HEK293T (cell line): Measurements from ENCODE around the gene CAMK2D.

Experiments
- CTCF ChIA-PET: fragments of 350-600 bp; formaldehyde crosslinking; extraction: SDS; loops from one replicate; lab custom pipeline; 2021; ENCODE audit warnings: antibody characterized with exemption, inconsistent platforms; lab: Yijun Ruan, JAX
- POLR2A ChIA-PET: fragments of 350-600 bp; formaldehyde crosslinking; extraction: SDS; loops from one replicate; lab custom pipeline; 2020; ENCODE audit warnings: antibody characterized with exemption, inconsistent platforms; lab: Yijun Ruan, JAX
- DNase-seq: peaks from one replicate; pipeline ENCODE4 v3.0.0; 2012; ENCODE audit warnings: mixed read lengths; ENCODE audit errors: extremely low spot score
- ARNT ChIP-seq: fragments of 450-650 bp; IDR thresholded peaks from 2 replicates; pipeline ENCODE4 v1.6.1; 2017; ENCODE audit warnings: mild to moderate bottlenecking
- BHLHE40 ChIP-seq: fragments of 450-650 bp; IDR thresholded peaks from 2 replicates; pipeline ENCODE4 v1.6.1; 2016; ENCODE audit warnings: mild to moderate bottlenecking, moderate library complexity, borderline replicate concordance
- CTBP1 ChIP-seq: fragments of 450-650 bp; IDR thresholded peaks from 2 replicates; pipeline ENCODE4 v1.6.1; 2016; ENCODE audit warnings: borderline replicate concordance
- ELF4 ChIP-seq: fragments of 450-650 bp; IDR thresholded peaks from 2 replicates; pipeline ENCODE4 v1.6.1; 2017; ENCODE audit warnings: antibody characterized with exemption
- FOXA1 ChIP-seq: fragments of 450-650 bp; IDR thresholded peaks from 2 replicates; pipeline ENCODE4 v1.6.1; 2016; ENCODE audit warnings: mild to moderate bottlenecking
- FOXK2 ChIP-seq: fragments of 450-650 bp; IDR thresholded peaks from 2 replicates; pipeline ENCODE4 v1.6.1; 2016; ENCODE audit warnings: mild to moderate bottlenecking
- FOXM1 ChIP-seq: fragments of 450-650 bp; IDR thresholded peaks from 2 replicates; pipeline ENCODE4 v1.6.1; 2017; ENCODE audit warnings: mild to moderate bottlenecking, borderline replicate concordance
- HDGF ChIP-seq: fragments of 450-650 bp; IDR thresholded peaks from 2 replicates; pipeline ENCODE4 v1.6.1; 2017; ENCODE audit warnings: antibody characterized with exemption, borderline replicate concordance
- L3MBTL2 ChIP-seq: fragments of 450-650 bp; conservative IDR thresholded peaks from 2 replicates; pipeline ENCODE4 v1.6.1; 2016; ENCODE audit warnings: mild to moderate bottlenecking
- LEF1 ChIP-seq: fragments of 450-650 bp; IDR thresholded peaks from 2 replicates; pipeline ENCODE4 v1.6.1; 2017; ENCODE audit warnings: mild to moderate bottlenecking, borderline replicate concordance
- NFRKB ChIP-seq: fragments of 450-650 bp; IDR thresholded peaks from 2 replicates; pipeline ENCODE4 v1.6.1; 2016; ENCODE audit warnings: mild to moderate bottlenecking, moderate library complexity
- PKNOX1 ChIP-seq: fragments of 450-650 bp; IDR thresholded peaks from 2 replicates; pipeline ENCODE4 v1.6.1; 2016
- SP1 ChIP-seq: fragments of 450-650 bp; IDR thresholded peaks from 2 replicates; pipeline ENCODE4 v1.6.1; 2017
- SUZ12 ChIP-seq: fragments of 450-650 bp; IDR thresholded peaks from 2 replicates; pipeline ENCODE4 v1.6.1; 2016; ENCODE audit warnings: mild to moderate bottlenecking
- TARDBP ChIP-seq: fragments of 450-650 bp; IDR thresholded peaks from 2 replicates; pipeline ENCODE4 v1.6.1; 2016
- ZNF384 ChIP-seq: fragments of 450-650 bp; IDR thresholded peaks from 2 replicates; pipeline ENCODE4 v1.6.1; 2016

The CAMK2D gene

GRCh38 chr4:113513382-113513781, 248.2 kb downstream of the CAMK2D start:
- POLR2A ChIA-PET, result no interaction called here
- no peak for DNase-seq
- CTCF ChIA-PET, result no interaction called here

GRCh38 chr4:113512880-113513279, 248.7 kb downstream of the CAMK2D start:
- TF ChIP-seq BHLHE40, result no peak
- TF ChIP-seq SUZ12, result no peak
- no peak for TF ChIP-seq FOXM1
- TF ChIP-seq FOXK2, result no peak
- TF ChIP-seq ZNF384, result no peak
- TF ChIP-seq ELF4, result no peak
- TF ChIP-seq NFRKB, result no peak
- TF ChIP-seq PKNOX1, result no peak
- no peak for TF ChIP-seq LEF1
- ChIA-PET POLR2A (no interaction called here), CTCF (no interaction called here)
- no peak for DNase-seq

More at GRCh38 chr4:113513382-113513781, 248.2 kb downstream of the CAMK2D start:
- TF ChIP-seq ELF4 (no peak), TARDBP (no peak), SP1 (no peak), FOXK2 (no peak), FOXM1 (no peak), BHLHE40 (no peak), NFRKB (no peak)

- ChIA-PET CTCF (no interaction called here), POLR2A (no interaction called here)
- TF ChIP-seq HDGF, result no peak
- TF ChIP-seq NFRKB, result no peak
- TF ChIP-seq L3MBTL2, result no peak
- no peak for TF ChIP-seq FOXK2
- no peak for TF ChIP-seq SUZ12
- no peak for TF ChIP-seq ARNT
- no peak for TF ChIP-seq FOXM1
- TF ChIP-seq CTBP1, result no peak
- no peak for TF ChIP-seq FOXA1
- TF ChIP-seq BHLHE40, result no peak
- TF ChIP-seq ZNF384, result no peak
- TF ChIP-seq SP1, result no peak
- TF ChIP-seq PKNOX1, result no peak
- TF ChIP-seq TARDBP, result no peak
- TF ChIP-seq LEF1, result no peak
- DNase-seq, result no peak
Measured at GRCh38 chr4:113511944-113512343, 249.6 kb downstream of the CAMK2D start.

- no peak for DNase-seq
- POLR2A ChIA-PET, result no interaction called here
- TF ChIP-seq LEF1 (no peak), CTBP1 (no peak), ELF4 (no peak), BHLHE40 (no peak), FOXM1 (no peak), SP1 (no peak), PKNOX1 (no peak), ZNF384 (no peak), L3MBTL2 (no peak), ARNT (no peak), HDGF (no peak), SUZ12 (no peak), TARDBP (no peak), FOXA1 (no peak)
- CTCF ChIA-PET, result no interaction called here
Measured at GRCh38 chr4:113509851-113510250, 251.7 kb downstream of the CAMK2D start.

GRCh38 chr4:113505044-113505443, 256.5 kb downstream of the CAMK2D start:
- TF ChIP-seq ELF4 (no peak), FOXM1 (no peak), CTBP1 (no peak), ARNT (no peak)
- CTCF ChIA-PET, result no interaction called here
- POLR2A ChIA-PET, result no interaction called here
- DNase-seq, result no peak

GRCh38 chr4:113504422-113504821, 257.1 kb downstream of the CAMK2D start:
- ChIA-PET CTCF (no interaction called here), POLR2A (no interaction called here)
- no peak for DNase-seq
- TF ChIP-seq ARNT, result no peak
- TF ChIP-seq TARDBP, result no peak
- TF ChIP-seq L3MBTL2, result no peak
- no peak for TF ChIP-seq BHLHE40
- TF ChIP-seq CTBP1, result no peak

- no peak for TF ChIP-seq ELF4
- POLR2A ChIA-PET, result no interaction called here
- DNase-seq, result no peak
- CTCF ChIA-PET, result no interaction called here
Measured at GRCh38 chr4:113503691-113504090, 257.8 kb downstream of the CAMK2D start.

GRCh38 chr4:113502906-113503305, 258.6 kb downstream of the CAMK2D start:
- ChIA-PET POLR2A (no interaction called here), CTCF (no interaction called here)
- TF ChIP-seq BHLHE40 (no peak), SUZ12 (no peak), SP1 (no peak), PKNOX1 (no peak), L3MBTL2 (no peak)
- DNase-seq, result no peak
